Measurements from ENCODE around the gene LRRC71. TPM values are rescaled to one million over a fixed set of nuclear protein-coding genes. Genes with fewer than 3 reads are reported as not detected.
"Not testable (repeated sequence)": the region's sequence is repeated elsewhere in the genome, so short reads cannot be mapped to it uniquely, and the experiment has no call there.

LRRC71 gene
- total and polyA plus RNA-seq, 2 experiments from 2014 or later: 0.24 TPM; not detected in 1

DNA sequence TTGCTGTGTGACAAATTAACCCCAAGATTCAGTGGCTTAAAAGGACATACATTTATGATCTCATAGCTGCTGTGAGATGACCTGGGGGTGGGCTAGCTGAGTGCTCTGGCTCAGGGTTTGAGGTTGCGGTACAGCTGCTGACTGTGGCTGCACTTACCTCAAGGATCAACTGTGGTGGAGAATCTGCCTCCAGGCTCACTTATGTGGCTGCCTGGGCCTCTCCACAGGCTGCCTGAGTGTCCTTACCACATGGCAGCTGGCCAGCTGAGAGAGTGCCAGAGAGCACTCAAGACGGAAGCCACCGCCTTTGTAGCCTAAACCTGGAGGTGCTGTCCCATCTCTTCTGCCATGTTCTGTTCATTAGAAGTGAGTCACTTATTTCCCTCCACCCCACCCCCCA is 5.7 kb downstream of the LRRC71 start (continued):
- TF ChIP-seq, protein P1, sequence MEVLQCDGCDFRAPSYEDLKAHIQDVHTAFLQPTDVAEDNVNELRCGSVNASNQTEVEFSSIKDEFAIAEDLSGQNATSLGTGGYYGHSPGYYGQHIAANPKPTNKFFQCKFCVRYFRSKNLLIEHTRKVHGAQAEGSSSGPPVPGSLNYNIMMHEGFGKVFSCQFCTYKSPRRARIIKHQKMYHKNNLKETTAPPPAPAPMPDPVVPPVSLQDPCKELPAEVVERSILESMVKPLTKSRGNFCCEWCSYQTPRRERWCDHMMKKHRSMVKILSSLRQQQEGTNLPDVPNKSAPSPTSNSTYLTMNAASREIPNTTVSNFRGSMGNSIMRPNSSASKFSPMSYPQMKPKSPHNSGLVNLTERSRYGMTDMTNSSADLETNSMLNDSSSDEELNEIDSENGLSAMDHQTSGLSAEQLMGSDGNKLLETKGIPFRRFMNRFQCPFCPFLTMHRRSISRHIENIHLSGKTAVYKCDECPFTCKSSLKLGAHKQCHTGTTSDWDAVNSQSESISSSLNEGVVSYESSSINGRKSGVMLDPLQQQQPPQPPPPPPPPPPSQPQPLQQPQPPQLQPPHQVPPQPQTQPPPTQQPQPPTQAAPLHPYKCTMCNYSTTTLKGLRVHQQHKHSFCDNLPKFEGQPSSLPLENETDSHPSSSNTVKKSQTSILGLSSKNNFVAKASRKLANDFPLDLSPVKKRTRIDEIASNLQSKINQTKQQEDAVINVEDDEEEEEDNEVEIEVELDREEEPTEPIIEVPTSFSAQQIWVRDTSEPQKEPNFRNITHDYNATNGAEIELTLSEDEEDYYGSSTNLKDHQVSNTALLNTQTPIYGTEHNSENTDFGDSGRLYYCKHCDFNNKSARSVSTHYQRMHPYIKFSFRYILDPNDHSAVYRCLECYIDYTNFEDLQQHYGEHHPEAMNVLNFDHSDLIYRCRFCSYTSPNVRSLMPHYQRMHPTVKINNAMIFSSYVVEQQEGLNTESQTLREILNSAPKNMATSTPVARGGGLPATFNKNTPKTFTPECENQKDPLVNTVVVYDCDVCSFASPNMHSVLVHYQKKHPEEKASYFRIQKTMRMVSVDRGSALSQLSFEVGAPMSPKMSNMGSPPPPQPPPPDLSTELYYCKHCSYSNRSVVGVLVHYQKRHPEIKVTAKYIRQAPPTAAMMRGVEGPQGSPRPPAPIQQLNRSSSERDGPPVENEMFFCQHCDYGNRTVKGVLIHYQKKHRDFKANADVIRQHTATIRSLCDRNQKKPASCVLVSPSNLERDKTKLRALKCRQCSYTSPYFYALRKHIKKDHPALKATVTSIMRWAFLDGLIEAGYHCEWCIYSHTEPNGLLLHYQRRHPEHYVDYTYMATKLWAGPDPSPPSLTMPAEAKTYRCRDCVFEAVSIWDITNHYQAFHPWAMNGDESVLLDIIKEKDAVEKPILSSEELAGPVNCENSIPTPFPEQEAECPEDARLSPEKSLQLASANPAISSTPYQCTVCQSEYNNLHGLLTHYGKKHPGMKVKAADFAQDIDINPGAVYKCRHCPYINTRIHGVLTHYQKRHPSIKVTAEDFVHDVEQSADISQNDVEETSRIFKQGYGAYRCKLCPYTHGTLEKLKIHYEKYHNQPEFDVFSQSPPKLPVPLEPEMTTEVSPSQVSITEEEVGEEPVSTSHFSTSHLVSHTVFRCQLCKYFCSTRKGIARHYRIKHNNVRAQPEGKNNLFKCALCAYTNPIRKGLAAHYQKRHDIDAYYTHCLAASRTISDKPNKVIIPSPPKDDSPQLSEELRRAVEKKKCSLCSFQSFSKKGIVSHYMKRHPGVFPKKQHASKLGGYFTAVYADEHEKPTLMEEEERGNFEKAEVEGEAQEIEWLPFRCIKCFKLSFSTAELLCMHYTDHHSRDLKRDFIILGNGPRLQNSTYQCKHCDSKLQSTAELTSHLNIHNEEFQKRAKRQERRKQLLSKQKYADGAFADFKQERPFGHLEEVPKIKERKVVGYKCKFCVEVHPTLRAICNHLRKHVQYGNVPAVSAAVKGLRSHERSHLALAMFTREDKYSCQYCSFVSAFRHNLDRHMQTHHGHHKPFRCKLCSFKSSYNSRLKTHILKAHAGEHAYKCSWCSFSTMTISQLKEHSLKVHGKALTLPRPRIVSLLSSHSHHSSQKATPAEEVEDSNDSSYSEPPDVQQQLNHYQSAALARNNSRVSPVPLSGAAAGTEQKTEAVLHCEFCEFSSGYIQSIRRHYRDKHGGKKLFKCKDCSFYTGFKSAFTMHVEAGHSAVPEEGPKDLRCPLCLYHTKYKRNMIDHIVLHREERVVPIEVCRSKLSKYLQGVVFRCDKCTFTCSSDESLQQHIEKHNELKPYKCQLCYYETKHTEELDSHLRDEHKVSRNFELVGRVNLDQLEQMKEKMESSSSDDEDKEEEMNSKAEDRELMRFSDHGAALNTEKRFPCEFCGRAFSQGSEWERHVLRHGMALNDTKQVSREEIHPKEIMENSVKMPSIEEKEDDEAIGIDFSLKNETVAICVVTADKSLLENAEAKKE (CRISPR knock-in tag; IDR thresholded peaks at IDR 0.05): no peak
- no peak for TF ChIP-seq NANOG (IDR thresholded peaks at IDR 0.05; ENCODE audit: borderline replicate concordance)

DNA sequence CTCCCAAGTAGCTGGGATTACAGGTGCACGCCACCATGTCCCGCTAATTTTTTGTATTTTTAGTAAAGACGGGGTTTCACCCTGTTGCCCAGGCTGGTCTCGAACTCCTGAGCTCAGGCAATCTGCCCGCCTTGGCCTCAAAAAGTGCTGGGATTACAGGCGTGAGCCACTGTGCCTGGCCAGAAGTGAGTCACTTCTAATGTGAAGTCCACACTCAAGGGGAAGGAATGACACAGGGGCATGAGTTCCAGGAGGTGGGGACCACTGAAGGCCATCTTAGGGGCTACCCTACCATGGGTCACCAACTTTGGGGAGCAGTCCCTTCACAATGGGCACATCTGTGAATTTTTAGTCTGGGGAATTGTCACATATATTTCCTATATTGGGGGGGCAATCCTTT is 6.3 kb downstream of the LRRC71 start:
- not testable (repeated sequence) for H3K27ac Mint-ChIP-seq; H4K20me1 ChIP-seq (replicated peaks; ENCODE audit: insufficient read depth); DNase-seq (ENCODE audit: low spot score); H3K36me3 Mint-ChIP-seq (ENCODE audit: low read depth); H3K27ac ChIP-seq (ENCODE audit: low read depth); H3K9me3 Mint-ChIP-seq; H3F3A ChIP-seq (replicated peaks; ENCODE audit: low read depth); H3K9me2 ChIP-seq (ENCODE audit: insufficient read depth); H2AFZ ChIP-seq; H3K36me3 ChIP-seq (ENCODE audit: insufficient read depth); H3K79me2 ChIP-seq (replicated peaks; ENCODE audit: insufficient read depth); ATAC-seq
- Mint-ChIP-seq H3K4me1 (peaks cover 33% of the 10 kb centered on the region), H3K27me3 (ENCODE audit: insufficient read depth, low read depth, poor library complexity) (peaks cover 85% of the 10 kb centered on the region), H3K4me3 (peak overlapping the region; percentile 70; the same call in 2 of the 3 replicates)
- peaks cover 13% of the 10 kb centered on the region; the same call in 1 of the 2 replicates for H3K4me1 ChIP-seq (ENCODE audit: insufficient read depth)
- peaks cover 96% of the 10 kb centered on the region for H3K27me3 ChIP-seq (ENCODE audit: insufficient read depth)
- peak overlapping the region; percentile 75 for H3K4me3 ChIP-seq
- H3K4me2 ChIP-seq: peak overlapping the region; percentile 96; the same call in 1 of the 2 replicates

All from GM23338 (cell line).